GM18951 (cell line): ENCODE measurements around the gene TRIOBP.

Experiments used
- POLR2A ChIP-seq: IDR thresholded peaks from 4 replicates; pipeline ENCODE4 v1.6.1; 2011; ENCODE audit warnings: mild to moderate bottlenecking; ENCODE audit not compliant: insufficient read length, insufficient read depth; ENCODE audit errors: extremely low read depth
- in situ Hi-C: fragments of 300-500 bp; cut with MboI; formaldehyde crosslinking; loops from one replicate; pipeline ENCODE4 v1.12.0; 2022; ENCODE audit warnings: low sequenced_read_pairs, mixed read lengths, inconsistent platforms; ENCODE audit not compliant: unreplicated experiment

The TRIOBP gene

GRCh38 chr22:37819105-37819433 lies 122.2 kb downstream of the TRIOBP start:
- TF ChIP-seq POLR2A: no peak
- in situ Hi-C loops: loop anchor here (10.0 kb wide), 2 partner anchors 56 to 146 kb away; no protein-coding TSS in a partner anchor

GRCh38 chr22:37820350-37820749 lies 123.5 kb downstream of the TRIOBP start:
- in situ Hi-C loops: no loop called here
- no peak for TF ChIP-seq POLR2A

- no peak for TF ChIP-seq POLR2A
- in situ Hi-C loops: no loop called here
These were observed 125.4 kb downstream of the TRIOBP start for GRCh38 chr22:37822079-37822833.

- in situ Hi-C loops: no loop called here
- TF ChIP-seq POLR2A: no peak
These were observed 126.5 kb downstream of the TRIOBP start, which contains the start of gene GALR3 for GRCh38 chr22:37823134-37823985. TSS of gene GALR3 (plus strand) at chr22:37823382. CDS start at chr22:37823407, 25 bp downstream.

- in situ Hi-C loops: no loop called here
- TF ChIP-seq POLR2A: no peak
These were observed 128.1 kb downstream of the TRIOBP start for GRCh38 chr22:37824674-37825641.
